T47D (cell line): Measurements from ENCODE around the gene COL4A3.

Experiments
- DNase-seq, 2 experiments: peaks; one replicate each; pipeline versions ENCODE4 v3.0.0 to v3.0.0-alpha.2; 2011 to 2012; ENCODE audit warnings: low read depth in 1 of 2, low spot score in 1 of 2
- JUND ChIP-seq: IDR thresholded peaks from 2 replicates; pipeline ENCODE4 v1.6.1; 2012; ENCODE audit warnings: low read depth
- in situ Hi-C: cut with HindIII; loops from 2 replicates; pipeline ENCODE4 v1.10.0; 2016; ENCODE audit warnings: low sequenced_read_pairs, low pct_unique_long_range_greater_than_20kb

The COL4A3 gene

GRCh38 chr2:227349989-227350612, 185.7 kb downstream of the COL4A3 start:
- in situ Hi-C loops: no loop called here
- no peak for DNase-seq
- no peak for TF ChIP-seq JUND

- in situ Hi-C loops: no loop called here
- no peak for TF ChIP-seq JUND
- no peak for DNase-seq
Observed at GRCh38 chr2:227351639-227352038, 187.2 kb downstream of the COL4A3 start.

- in situ Hi-C loops: no loop called here
- TF ChIP-seq JUND: no peak
- DNase-seq: no peak
Observed at GRCh38 chr2:227360351-227360750, 195.9 kb downstream of the COL4A3 start.

- in situ Hi-C loops: no loop called here
- no peak for TF ChIP-seq JUND
- DNase-seq: no peak
Observed at GRCh38 chr2:227363756-227364155, 199.3 kb downstream of the COL4A3 start.
